A673 (cell line): ENCODE results near the gene MYH15. TPM values are rescaled to one million over a fixed set of nuclear protein-coding genes. Genes with fewer than 3 reads are reported as not detected.

Experiments
- BruUV-seq: library from RNA; stranded (reverse); fragments of 400-500 nt; replicated peaks from 2 replicates; lab custom pipeline; 2021; lab: Mats Ljungman, UMichigan
- CTCF ChIA-PET: fragments of 300-600 bp; sonication (Branson Sonifier 250); formaldehyde crosslinking; loops from one replicate; lab custom pipeline; 2022; ENCODE audit warnings: antibody characterized with exemption; lab: Charles Lee
- POLR2A ChIA-PET: fragments of 300-600 bp; sonication (Branson Sonifier 250); formaldehyde crosslinking; loops from one replicate; lab custom pipeline; 2022; ENCODE audit warnings: antibody characterized with exemption; ENCODE audit not compliant: low non-redundant PET; lab: Charles Lee
- DNase-seq: peaks from one replicate; pipeline ENCODE4 v3.0.0-alpha.2; 2015; ENCODE audit warnings: low spot score
- H3K27ac ChIP-seq: fragments of 200-600 bp; sonication (generic); 2 replicates; pipeline ENCODE4 v1.5.1; 2016; ENCODE audit warnings: mixed run types, low read depth, mild to moderate bottlenecking, mixed read lengths, antibody characterized with exemption, low read length; ENCODE audit not compliant: poor library complexity, severe bottlenecking
- H3K27me3 ChIP-seq: fragments of 200-600 bp; sonication (generic); replicated peaks from 2 replicates; pipeline ENCODE4 v1.6.1; 2017; ENCODE audit warnings: mixed run types, low read depth, mild to moderate bottlenecking, mixed read lengths, antibody characterized with exemption, low read length; ENCODE audit not compliant: insufficient read depth, poor library complexity
- H3K36me3 ChIP-seq: fragments of 200-600 bp; sonication (generic); 2 replicates; pipeline ENCODE4 v1.6.1; 2016; ENCODE audit warnings: mixed run types, mild to moderate bottlenecking, mixed read lengths, antibody characterized with exemption, low read length; ENCODE audit not compliant: insufficient read depth, poor library complexity, severe bottlenecking
- H3K4me1 ChIP-seq: fragments of 200-600 bp; sonication (generic); 2 replicates; pipeline ENCODE4 v1.6.1; 2017; ENCODE audit warnings: mixed run types, mild to moderate bottlenecking, mixed read lengths, antibody characterized with exemption, low read length; ENCODE audit not compliant: insufficient read depth, poor library complexity, severe bottlenecking
- H3K4me3 ChIP-seq: fragments of 200-600 bp; sonication (generic); 2 replicates; pipeline ENCODE4 v1.5.1; 2016; ENCODE audit warnings: low read depth, mixed run types, mild to moderate bottlenecking, mixed read lengths, low read length; ENCODE audit not compliant: poor library complexity, severe bottlenecking
- H3K9me3 ChIP-seq: fragments of 200-600 bp; sonication (generic); 2 replicates; pipeline ENCODE4 v1.6.1; 2016; ENCODE audit warnings: mixed run types, low read depth, mild to moderate bottlenecking, mixed read lengths, antibody characterized with exemption, low read length; ENCODE audit not compliant: poor library complexity, severe bottlenecking
- EZH2 ChIP-seq: fragments of 200-600 bp; sonication (generic); IDR thresholded peaks from 2 replicates; pipeline ENCODE4 v1.6.1; 2017; ENCODE audit warnings: borderline replicate concordance, low read depth, mild to moderate bottlenecking, mixed read lengths, antibody characterized with exemption, low read length; ENCODE audit not compliant: poor library complexity, severe bottlenecking
- intact Hi-C: fragments of 100-400 bp; cut with micrococcal nuclease; formaldehyde crosslinking; loops from one replicate; pipeline ENCODE4 v1.10.0; 2022; ENCODE audit not compliant: unreplicated experiment
- total RNA-seq: library from RNA; stranded (reverse); gene quantifications from 2 replicates; pipeline ENCODE4 v1.2.3, GENCODE V29; 2021
- TF ChIP-seq, protein P1 (sequence below): fragments of 300-800, 200-600 bp; sonication (generic); conservative IDR thresholded peaks from 2 replicates; pipeline ENCODE4 v1.5.1; 2017; ENCODE audit warnings: low read depth, mild to moderate bottlenecking, antibody characterized with exemption, low read length, moderate library complexity, mixed read lengths

The MYH15 gene
- total RNA-seq, 1 experiment from 2014 or later = 1.2 TPM

DNA sequence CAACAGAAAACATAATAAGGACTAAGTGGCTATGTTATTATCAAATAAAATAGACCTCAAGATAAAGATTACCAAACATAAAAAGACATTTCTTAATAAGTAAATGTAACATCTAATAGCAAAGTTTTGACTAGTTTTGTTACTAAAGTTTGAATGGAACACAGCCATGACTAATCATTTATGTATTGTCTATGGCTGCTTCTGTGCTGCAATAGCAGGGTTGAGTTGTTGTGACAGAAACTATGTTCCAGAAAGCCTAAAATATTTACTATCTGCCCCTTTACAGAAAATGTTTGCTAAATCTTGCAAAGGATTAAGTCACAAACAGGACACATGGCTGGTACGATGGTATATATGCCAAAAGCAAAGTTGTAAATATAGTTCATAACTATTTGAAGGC is 37.9 kb upstream of the MYH15 start:
- ChIA-PET POLR2A (no interaction called here), CTCF (no interaction called here)
- H3K36me3 ChIP-seq = peaks cover 38% of the 10 kb centered on the region
- no peak overlapping the region for H3K4me3 ChIP-seq
- H3K9me3 ChIP-seq = no peaks in the 10 kb centered on the region
- no TSS peak for BruUV-seq
- no peak for DNase-seq
- peaks cover 18% of the 10 kb centered on the region for H3K4me1 ChIP-seq
- intact Hi-C loops = no loop called here
- TF ChIP-seq, protein P1, sequence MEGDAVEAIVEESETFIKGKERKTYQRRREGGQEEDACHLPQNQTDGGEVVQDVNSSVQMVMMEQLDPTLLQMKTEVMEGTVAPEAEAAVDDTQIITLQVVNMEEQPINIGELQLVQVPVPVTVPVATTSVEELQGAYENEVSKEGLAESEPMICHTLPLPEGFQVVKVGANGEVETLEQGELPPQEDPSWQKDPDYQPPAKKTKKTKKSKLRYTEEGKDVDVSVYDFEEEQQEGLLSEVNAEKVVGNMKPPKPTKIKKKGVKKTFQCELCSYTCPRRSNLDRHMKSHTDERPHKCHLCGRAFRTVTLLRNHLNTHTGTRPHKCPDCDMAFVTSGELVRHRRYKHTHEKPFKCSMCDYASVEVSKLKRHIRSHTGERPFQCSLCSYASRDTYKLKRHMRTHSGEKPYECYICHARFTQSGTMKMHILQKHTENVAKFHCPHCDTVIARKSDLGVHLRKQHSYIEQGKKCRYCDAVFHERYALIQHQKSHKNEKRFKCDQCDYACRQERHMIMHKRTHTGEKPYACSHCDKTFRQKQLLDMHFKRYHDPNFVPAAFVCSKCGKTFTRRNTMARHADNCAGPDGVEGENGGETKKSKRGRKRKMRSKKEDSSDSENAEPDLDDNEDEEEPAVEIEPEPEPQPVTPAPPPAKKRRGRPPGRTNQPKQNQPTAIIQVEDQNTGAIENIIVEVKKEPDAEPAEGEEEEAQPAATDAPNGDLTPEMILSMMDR = no peak
- TF ChIP-seq EZH2 = no peak
- H3K27ac ChIP-seq = no peak overlapping the region
- H3K27me3 ChIP-seq = no peaks in the 10 kb centered on the region

DNA sequence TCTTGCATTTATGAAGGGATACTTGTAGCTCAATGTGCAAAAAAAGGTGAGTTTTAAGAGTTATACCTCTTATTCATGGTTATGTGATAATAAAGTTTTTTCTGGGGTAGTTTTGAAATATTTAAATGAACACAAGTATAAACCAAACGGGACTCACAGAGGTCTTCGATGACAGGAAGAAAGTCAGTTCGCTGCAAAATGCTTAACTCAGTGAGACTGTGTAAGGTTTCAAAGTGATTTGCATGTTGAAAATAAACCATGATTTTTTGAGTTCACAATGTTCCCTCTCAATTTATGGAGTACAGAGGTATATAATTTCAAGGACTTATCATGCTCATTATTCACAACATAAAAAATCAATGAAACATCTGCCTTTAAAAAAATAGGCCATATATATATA is 36.3 kb upstream of the MYH15 start:
- TF ChIP-seq EZH2 = no peak
- TF ChIP-seq, protein P1 = no peak
- Histone ChIP-seq H3K4me1 (peaks cover 12% of the 10 kb centered on the region), H3K27me3 (no peaks in the 10 kb centered on the region), H3K27ac (no peak overlapping the region), H3K36me3 (peaks cover 24% of the 10 kb centered on the region), H3K4me3 (no peak overlapping the region), H3K9me3 (no peaks in the 10 kb centered on the region)
- ChIA-PET CTCF (no interaction called here), POLR2A (no interaction called here)
- DNase-seq = no peak
- no TSS peak for BruUV-seq
- intact Hi-C loops = no loop called here

DNA sequence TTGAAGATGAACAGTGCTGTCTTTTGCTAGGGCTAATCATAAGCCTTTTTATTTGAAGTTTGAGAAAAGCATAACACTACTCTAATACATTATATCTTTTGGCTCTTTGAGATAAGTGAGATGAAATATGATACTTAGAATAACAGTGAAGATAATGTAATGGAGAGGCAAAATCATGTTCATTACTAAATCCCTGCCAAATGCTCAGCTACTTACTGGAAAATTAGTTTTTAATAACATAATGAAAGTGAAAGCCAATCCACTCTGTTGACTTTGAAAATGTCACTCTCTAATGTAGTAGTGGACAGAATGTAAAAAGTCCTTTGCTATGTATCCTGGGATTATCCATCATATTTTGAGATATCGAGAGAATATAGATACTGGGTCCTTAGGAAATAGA is 35.9 kb upstream of the MYH15 start:
- peaks cover 21% of the 10 kb centered on the region for H3K36me3 ChIP-seq
- no peak overlapping the region for H3K4me3 ChIP-seq
- H3K27ac ChIP-seq = no peak overlapping the region
- H3K27me3 ChIP-seq = no peaks in the 10 kb centered on the region
- intact Hi-C loops = no loop called here
- POLR2A ChIA-PET = no interaction called here
- DNase-seq = no peak
- H3K4me1 ChIP-seq = peaks cover 7% of the 10 kb centered on the region
- CTCF ChIA-PET = no interaction called here
- TF ChIP-seq EZH2 = no peak
- TF ChIP-seq, protein P1 = no peak
- no TSS peak for BruUV-seq
- no peaks in the 10 kb centered on the region for H3K9me3 ChIP-seq
